ENCODE data around the gene SEMA3C.

Gene SEMA3C

GRCh38 chr7:80848841-80849240 lies 70.0 kb downstream of the SEMA3C start:
- ATAC-seq: no peak
- no peak for DNase-seq

GRCh38 chr7:80847895-80848294 lies 71.0 kb downstream of the SEMA3C start:
- ATAC-seq (no peak), DNase-seq (no peak)

GRCh38 chr7:80847027-80847426 lies 71.8 kb downstream of the SEMA3C start:
- ATAC-seq: no peak
- no peak for DNase-seq

- ATAC-seq (no peak), DNase-seq (no peak)
Measured at GRCh38 chr7:80844916-80845315, 73.9 kb downstream of the SEMA3C start.

GRCh38 chr7:80843018-80843677 lies 75.7 kb downstream of the SEMA3C start:
- DNase-seq (no peak), ATAC-seq (no peak)

GRCh38 chr7:80842022-80842790 lies 76.6 kb downstream of the SEMA3C start:
- DNase-seq: no peak

GRCh38 chr7:80841423-80841955 lies 77.4 kb downstream of the SEMA3C start:
- no peak for ATAC-seq
- DNase-seq: no peak

More at GRCh38 chr7:80842022-80842790, 76.6 kb downstream of the SEMA3C start:
- ATAC-seq: no peak

- no peak for ATAC-seq
Measured at GRCh38 chr7:80840681-80841080, 78.2 kb downstream of the SEMA3C start.

GRCh38 chr7:80839855-80840254 lies 79.0 kb downstream of the SEMA3C start:
- no peak for ATAC-seq

More at GRCh38 chr7:80840681-80841080, 78.2 kb downstream of the SEMA3C start:
- no peak for DNase-seq

GRCh38 chr7:80838643-80839042 lies 80.2 kb downstream of the SEMA3C start:
- ATAC-seq (no peak), DNase-seq (no peak)

More at GRCh38 chr7:80839855-80840254, 79.0 kb downstream of the SEMA3C start:
- DNase-seq: no peak

GRCh38 chr7:80837345-80837744 lies 81.5 kb downstream of the SEMA3C start:
- ATAC-seq (no peak), DNase-seq (no peak)

- DNase-seq (no peak), ATAC-seq (no peak)
Measured at GRCh38 chr7:80835251-80835650, 83.6 kb downstream of the SEMA3C start.

GRCh38 chr7:80833289-80834268 lies 85.3 kb downstream of the SEMA3C start:
- DNase-seq (no peak), ATAC-seq (no peak)

GRCh38 chr7:80832006-80832405 lies 86.8 kb downstream of the SEMA3C start:
- DNase-seq (no peak), ATAC-seq (no peak)

GRCh38 chr7:80830584-80831285 lies 88.1 kb downstream of the SEMA3C start:
- no peak for DNase-seq
- ATAC-seq: no peak

- ATAC-seq (no peak), DNase-seq (no peak)
Measured at GRCh38 chr7:80830010-80830409, 88.8 kb downstream of the SEMA3C start.

GRCh38 chr7:80829527-80829926 lies 89.3 kb downstream of the SEMA3C start:
- ATAC-seq: no peak
- DNase-seq: no peak

- DNase-seq (no peak), ATAC-seq (no peak)
Measured at GRCh38 chr7:80827239-80827633, 91.6 kb downstream of the SEMA3C start.

- ATAC-seq: no peak
- DNase-seq: no peak
Measured at GRCh38 chr7:80826520-80827238, 92.2 kb downstream of the SEMA3C start.

- ATAC-seq (no peak), DNase-seq (no peak)
Measured at GRCh38 chr7:80825499-80825898, 93.4 kb downstream of the SEMA3C start.

- DNase-seq: no peak
- ATAC-seq: no peak
Measured at GRCh38 chr7:80824253-80824652, 94.6 kb downstream of the SEMA3C start.

All from stimulated activated naive CD8-positive, alpha-beta T cell treated with anti-CD3 and anti-CD28 coated beads, Interleukin-15, Interleukin-2, amounts not matched to agents 100 U/mL and 50 U/mL, for 24 hours (primary cell).